ENCODE data around the gene NRP2.

DNA sequence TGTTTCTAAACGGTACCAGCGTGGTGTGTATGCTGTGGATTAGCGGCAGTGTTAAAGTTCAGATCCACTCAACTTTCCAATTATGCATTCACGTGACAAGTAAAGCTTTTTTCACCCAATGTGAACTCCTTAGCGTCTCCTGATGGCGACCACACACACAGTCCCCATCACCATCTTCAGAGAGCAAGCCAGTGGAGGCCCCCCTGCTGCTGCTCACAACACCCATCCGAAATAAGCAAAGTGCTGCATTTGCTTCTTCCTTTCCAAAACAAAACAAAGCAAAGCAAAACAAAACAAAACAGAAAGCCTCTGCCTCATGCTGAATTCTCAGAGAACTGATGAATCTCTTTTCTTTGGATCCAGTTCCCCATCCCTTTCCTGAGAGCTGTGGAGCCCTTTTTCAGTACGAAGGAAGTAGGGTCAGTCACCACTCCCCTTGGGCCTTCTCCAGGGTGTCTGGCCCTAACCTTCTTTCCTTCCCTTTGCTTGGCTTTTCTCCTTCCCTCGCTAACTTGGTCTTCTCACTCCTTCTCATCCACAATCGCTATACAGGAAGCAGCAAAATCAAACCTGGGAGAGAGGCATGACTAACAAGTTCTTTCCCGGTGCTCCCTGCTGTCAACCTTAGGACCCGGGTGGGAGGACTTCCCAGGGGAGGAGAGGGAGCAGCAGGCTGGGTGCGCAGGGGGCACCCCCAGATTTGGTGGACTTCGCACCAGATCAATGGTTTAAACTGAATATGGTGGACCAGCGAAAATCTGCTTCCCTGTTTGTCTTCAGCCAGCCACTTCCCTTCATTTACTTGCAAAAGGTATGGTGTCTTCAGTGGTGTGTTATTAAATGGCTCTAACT lies 56.0 kb downstream of the NRP2 start:
- TF ChIP-seq GATA1 (IDR thresholded peaks at IDR 0.05; ENCODE audit: low read depth, low read length) (no peak), POLR2A (IDR thresholded peaks at IDR 0.05; ENCODE audit: low read length) (no peak)

Measured in erythroblast (primary cell).